ENCODE data around the gene PDE3B. TPM values are rescaled to one million over a fixed set of nuclear protein-coding genes. Genes with fewer than 3 reads are reported as not detected.

Gene PDE3B
- total and polyA plus RNA-seq, 9 of the 15 experiments (the other 6 are each of a cell fraction or from before 2014, with no cell fraction given) = 2.3 to 22.5 (median 12.2) TPM

DNA sequence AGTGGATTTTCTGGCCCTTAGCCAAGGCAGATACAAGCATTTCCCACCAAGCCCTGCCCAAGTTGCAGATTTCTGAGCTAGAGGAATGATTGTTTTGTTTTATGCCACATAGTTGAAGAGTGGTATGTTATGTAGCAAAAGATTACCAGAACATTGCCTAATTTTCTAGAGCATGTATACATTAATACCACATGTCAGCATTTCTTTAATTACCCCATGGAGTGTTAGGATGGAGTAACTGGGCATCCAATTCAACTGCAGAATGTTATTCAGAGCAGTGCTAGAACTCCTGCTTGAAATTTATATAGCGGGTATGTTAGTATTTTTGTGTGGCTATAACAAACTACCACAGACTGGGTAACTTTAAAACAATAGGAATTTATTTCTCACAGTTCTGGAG lies 272.8 kb downstream of the PDE3B start:
- no peaks in the 10 kb centered on the region for H3K9me1 ChIP-seq (ENCODE audit: control insufficient read depth, insufficient read depth, low read length)
- no peak overlapping the region for H2AFZ ChIP-seq (ENCODE audit: low read depth, low read length)
- ChIA-PET CTCF (ENCODE audit: low intra/inter-chr PET ratio) (no interaction called here), POLR2A (no interaction called here)
- H3K9me3 ChIP-seq (replicated peaks; ENCODE audit: control insufficient read depth, insufficient read depth, low read depth, low read length) = no peaks in the 10 kb centered on the region
- 0% methylated on average over 1 of the region's 1 CpG for WGBS (ENCODE audit: insufficient coverage, low coverage, missing lambda C conversion rate)
- no peaks in the 10 kb centered on the region for H3K4me1 ChIP-seq (replicated peaks in 1 of 2; ENCODE audit: control insufficient read depth in 2 of 2, insufficient read depth in 2 of 2, low read length in 2 of 2)
- H3K27ac ChIP-seq (ENCODE audit: extremely low read depth, low read depth, low read length) = no peak overlapping the region
- H3K4me3 ChIP-seq = no peak overlapping the region
- H3K79me2 ChIP-seq (ENCODE audit: control insufficient read depth, insufficient read depth, low read length) = no peaks in the 10 kb centered on the region
- in situ Hi-C loops (cut with MboI) = no loop called here
- H3K9ac ChIP-seq (ENCODE audit: insufficient read depth in 1 of 2, low read depth in 2 of 2, low read length in 2 of 2) = no peak overlapping the region
- no TSS peak for BruUV-seq (replicated peaks)
- FAIRE-seq = no peak
- intact Hi-C loops (cut with micrococcal nuclease) = no loop called here
- no peaks in the 10 kb centered on the region for H3K27me3 ChIP-seq (ENCODE audit: control insufficient read depth in 2 of 2, insufficient read depth in 2 of 2, low read length in 2 of 2)
- no peak overlapping the region for H3K4me2 ChIP-seq (ENCODE audit: insufficient read depth, low read length)
- no peaks in the 10 kb centered on the region for H3K36me3 ChIP-seq (ENCODE audit: control insufficient read depth, insufficient read depth, low read length)
- no peak for DNase-seq (ENCODE audit: extremely low read depth in 1 of 4, low spot score in 3 of 4)
- TF ChIP-seq NR2F6 (CRISPR knock-in tag; IDR thresholded peaks at IDR 0.05) (no peak), ZNF316 (IDR thresholded peaks at IDR 0.05) (peak; percentile 43; the same call in 1 of the 2 replicates), MTA1 (IDR thresholded peaks at IDR 0.05; ENCODE audit: borderline replicate concordance) (no peak), NFIC (IDR thresholded peaks at IDR 0.05) (peak; percentile 42; the same call in 1 of the 2 replicates), C11orf30 (IDR thresholded peaks at IDR 0.05; ENCODE audit: low read depth) (0 out of 2 replicates have a peak, but pooled peaks have one; percentile 9), SAFB (IDR thresholded peaks at IDR 0.05; ENCODE audit: borderline replicate concordance, low read depth, low read length) (no peak), GATAD2B (IDR thresholded peaks at IDR 0.05; ENCODE audit: borderline replicate concordance) (no peak), HMG20A (CRISPR knock-in tag; conservative IDR thresholded peaks at IDR 0.05) (no peak)
- TF ChIP-seq, protein P1, sequence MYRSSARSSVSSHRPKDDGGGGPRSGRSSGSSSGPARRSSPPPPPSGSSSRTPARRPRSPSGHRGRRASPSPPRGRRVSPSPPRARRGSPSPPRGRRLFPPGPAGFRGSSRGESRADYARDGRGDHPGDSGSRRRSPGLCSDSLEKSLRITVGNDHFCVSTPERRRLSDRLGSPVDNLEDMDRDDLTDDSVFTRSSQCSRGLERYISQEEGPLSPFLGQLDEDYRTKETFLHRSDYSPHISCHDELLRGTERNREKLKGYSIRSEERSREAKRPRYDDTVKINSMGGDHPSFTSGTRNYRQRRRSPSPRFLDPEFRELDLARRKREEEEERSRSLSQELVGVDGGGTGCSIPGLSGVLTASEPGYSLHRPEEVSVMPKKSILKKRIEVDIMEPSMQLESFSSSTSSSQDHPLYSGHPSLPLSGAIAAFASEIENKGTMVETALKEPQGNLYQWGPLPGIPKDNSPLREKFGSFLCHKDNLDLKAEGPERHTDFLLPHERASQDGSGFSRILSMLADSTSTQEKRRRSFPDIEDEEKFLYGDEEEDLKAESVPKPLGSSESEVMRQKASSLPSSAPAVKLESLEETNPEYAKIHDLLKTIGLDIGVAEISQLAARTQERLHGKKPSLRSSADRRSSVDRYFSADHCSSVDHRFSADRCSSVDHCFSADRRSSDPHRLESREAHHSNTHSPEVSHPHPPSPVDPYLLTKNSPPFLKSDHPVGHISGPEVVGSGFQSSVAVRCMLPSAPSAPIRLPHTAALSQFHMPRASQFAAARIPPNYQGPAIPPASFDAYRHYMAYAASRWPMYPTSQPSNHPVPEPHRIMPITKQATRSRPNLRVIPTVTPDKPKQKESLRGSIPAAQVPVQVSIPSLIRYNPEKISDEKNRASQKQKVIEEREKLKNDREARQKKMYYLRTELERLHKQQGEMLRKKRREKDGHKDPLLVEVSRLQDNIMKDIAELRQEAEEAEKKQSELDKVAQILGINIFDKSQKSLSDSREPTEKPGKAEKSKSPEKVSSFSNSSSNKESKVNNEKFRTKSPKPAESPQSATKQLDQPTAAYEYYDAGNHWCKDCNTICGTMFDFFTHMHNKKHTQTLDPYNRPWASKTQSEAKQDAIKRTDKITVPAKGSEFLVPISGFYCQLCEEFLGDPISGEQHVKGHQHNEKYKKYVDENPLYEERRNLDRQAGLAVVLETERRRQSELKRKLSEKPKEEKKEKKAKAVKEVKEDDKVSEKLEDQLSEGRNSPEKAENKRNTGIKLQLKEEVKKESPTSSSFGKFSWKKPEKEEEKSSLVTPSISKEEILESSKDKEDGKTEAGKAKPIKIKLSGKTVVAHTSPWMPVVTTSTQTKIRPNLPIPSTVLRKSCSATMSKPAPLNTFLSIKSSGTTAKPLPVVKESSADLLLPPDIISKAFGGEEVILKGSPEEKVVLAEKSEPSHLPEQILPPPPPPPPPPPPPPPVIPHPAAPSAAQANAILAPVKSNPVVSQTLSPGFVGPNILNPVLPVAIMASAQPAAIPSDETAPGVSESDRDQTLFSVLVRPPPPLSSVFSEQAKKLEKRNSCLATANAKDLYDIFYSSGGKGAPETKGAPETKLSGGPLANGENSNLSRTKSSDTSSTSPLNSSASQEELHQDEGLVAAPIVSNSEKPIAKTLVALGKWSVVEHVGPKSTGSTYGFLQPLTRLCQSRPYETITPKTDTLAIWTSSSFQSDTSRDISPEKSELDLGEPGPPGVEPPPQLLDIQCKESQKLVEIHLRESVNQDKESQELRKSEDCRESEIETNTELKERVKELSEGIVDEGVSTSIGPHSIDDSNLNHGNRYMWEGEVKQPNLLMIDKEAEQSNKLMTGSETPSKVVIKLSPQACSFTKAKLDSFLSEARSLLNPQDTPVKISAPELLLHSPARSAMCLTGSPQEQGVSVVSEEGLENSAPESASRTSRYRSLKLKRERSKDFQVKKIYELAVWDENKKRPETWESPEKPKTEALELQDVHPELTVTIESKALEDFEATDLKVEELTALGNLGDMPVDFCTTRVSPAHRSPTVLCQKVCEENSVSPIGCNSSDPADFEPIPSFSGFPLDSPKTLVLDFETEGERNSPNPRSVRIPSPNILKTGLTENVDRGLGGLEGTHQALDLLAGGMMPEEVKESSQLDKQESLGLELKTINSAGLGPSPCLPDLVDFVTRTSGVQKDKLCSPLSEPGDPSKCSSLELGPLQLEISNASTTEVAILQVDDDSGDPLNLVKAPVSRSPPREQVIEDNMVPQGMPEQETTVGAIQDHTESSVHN (IDR thresholded peaks at IDR 0.05; ENCODE audit: borderline replicate concordance in 1 of 2, low read depth in 1 of 2) = no peak
- no peak for ATAC-seq
- H4K20me1 ChIP-seq (replicated peaks; ENCODE audit: control insufficient read depth, insufficient read depth, low read length) = no peaks in the 10 kb centered on the region

Data from K562 (cell line).